Uterus (tissue), 4 donors: ENCODE results near the gene PTPRH. TPM values are rescaled to one million over a fixed set of nuclear protein-coding genes. Genes with fewer than 3 reads are reported as not detected.

Experiments used
- DNase-seq, 2 donors: peaks; one replicate each; pipeline ENCODE4 v3.0.0-alpha.2; 2019 to 2020
- H3K27ac ChIP-seq, 2 donors: fragments of 200-600 bp; sonication (generic); 1 replicate in 1 of 2; 2 replicates in 1 of 2; pipeline ENCODE4 v1.5.1; 2016 to 2018
- H3K27me3 ChIP-seq, 2 donors: fragments of 200-600 bp; sonication (generic); one replicate each; pipeline ENCODE4 v1.5.1; 2018 to 2019; ENCODE audit warnings: control low read depth in 1 of 2
- H3K36me3 ChIP-seq, 2 donors: fragments of 200-600 bp; sonication (generic); one replicate each; pipeline ENCODE4 v1.5.1; 2019; ENCODE audit warnings: control low read depth in 1 of 2
- H3K4me1 ChIP-seq, 2 donors: fragments of 200-600 bp; sonication (generic); one replicate each; pipeline ENCODE4 v1.5.1; 2018 to 2019; ENCODE audit warnings: control low read depth in 1 of 2
- H3K4me3 ChIP-seq, 2 donors: fragments of 200-600 bp; sonication (generic); 1 replicate in 1 of 2; 2 replicates in 1 of 2; pipeline ENCODE4 v1.5.1; 2018 to 2019; ENCODE audit warnings: mild to moderate bottlenecking in 1 of 2
- H3K9me3 ChIP-seq, 2 donors: fragments of 200-600 bp; sonication (generic); one replicate each; pipeline ENCODE4 v1.5.1; 2019; ENCODE audit warnings: control low read depth in 1 of 2
- CTCF ChIP-seq, 4 experiments: fragments of 200-600 bp in 2 of 4; fragments of 450-650 bp in 2 of 4; sonication (generic) in 2 of 4; IDR thresholded peaks; one replicate each; pipeline ENCODE4 v1.5.1; 2016 to 2019; ENCODE audit warnings: antibody characterized with exemption in 4 of 4, mild to moderate bottlenecking in 2 of 4, moderate library complexity in 1 of 4
- POLR2A ChIP-seq, 2 donors: fragments of 450-650 bp; IDR thresholded peaks; one replicate each; pipeline ENCODE4 v1.6.1; 2016; ENCODE audit warnings: antibody characterized with exemption in 2 of 2, mild to moderate bottlenecking in 1 of 2, moderate library complexity in 1 of 2
- intact Hi-C: fragments of 100-400 bp; cut with DNase I; formaldehyde crosslinking; loops from one replicate; pipeline ENCODE4 v1.15.1; 2023; ENCODE audit warnings: low total_unique reads
- total RNA-seq, 4 donors: library from RNA; depleted of rRNA in 3 of 4; stranded (reverse); fragments of >200 nt in 3 of 4; gene quantifications; one replicate each; pipeline versions ENCODE4 v1.1.0 to v1.2.4, GENCODE V29; 2014 to 2023
- donor health status: DM: yes; HTN: yes; CAD: no.

PTPRH gene
- total RNA-seq, 4 donors from 2014 or later, result 0.29 to 3.8 (median 3.2) TPM; not detected in 1

- no peak overlapping the region for H3K27ac ChIP-seq
- TF ChIP-seq POLR2A (IDR thresholded peaks at IDR 0.05), result peak in 1 of 2 donors; percentile 26
- no peak for TF ChIP-seq CTCF (IDR thresholded peaks at IDR 0.05)
- no peaks in the 10 kb centered on the region for H3K36me3 ChIP-seq
- H3K4me1 ChIP-seq, result no peaks in the 10 kb centered on the region
- DNase-seq, result peak; percentile 41 to 47
- peaks cover 0 to 6% of the 10 kb centered on the region in 2 donors for H3K9me3 ChIP-seq
- no peak overlapping the region for H3K4me3 ChIP-seq
- H3K27me3 ChIP-seq, result no peaks in the 10 kb centered on the region
- intact Hi-C loops, result no loop called here
Measured at GRCh38 chr19:55216461-55217198, 7.3 kb upstream of the PTPRH start.

- Histone ChIP-seq H3K4me3 (no peak overlapping the region), H3K9me3 (peaks cover 0 to 6% of the 10 kb centered on the region in 2 donors), H3K4me1 (no peaks in the 10 kb centered on the region), H3K27ac (no peak overlapping the region), H3K27me3 (no peaks in the 10 kb centered on the region), H3K36me3 (no peaks in the 10 kb centered on the region)
- DNase-seq, result no peak
- intact Hi-C loops, result no loop called here
- TF ChIP-seq CTCF (IDR thresholded peaks at IDR 0.05) (no peak), POLR2A (IDR thresholded peaks at IDR 0.05) (no peak)
Measured at GRCh38 chr19:55213547-55213946, 4.2 kb upstream of the PTPRH start.

- H3K9me3 ChIP-seq, result peaks cover 0 to 6% of the 10 kb centered on the region in 2 donors
- H3K27me3 ChIP-seq, result no peaks in the 10 kb centered on the region
- intact Hi-C loops, result no loop called here
- H3K36me3 ChIP-seq, result no peaks in the 10 kb centered on the region
- no peak overlapping the region for H3K4me3 ChIP-seq
- H3K4me1 ChIP-seq, result no peaks in the 10 kb centered on the region
- H3K27ac ChIP-seq, result no peak overlapping the region
- DNase-seq, result no peak
- TF ChIP-seq POLR2A (IDR thresholded peaks at IDR 0.05) (no peak), CTCF (IDR thresholded peaks at IDR 0.05) (no peak)
Measured at GRCh38 chr19:55212447-55212846, 3.1 kb upstream of the PTPRH start.

GRCh38 chr19:55209693-55210472, 582 bp upstream of the PTPRH start:
- intact Hi-C loops, result no loop called here
- TF ChIP-seq CTCF (IDR thresholded peaks at IDR 0.05) (no peak), POLR2A (IDR thresholded peaks at IDR 0.05) (no peak)
- Histone ChIP-seq H3K4me1 (no peaks in the 10 kb centered on the region), H3K27ac (peak overlapping the region in 1 of 2 donors; percentile 43), H3K36me3 (no peaks in the 10 kb centered on the region), H3K9me3 (peaks cover 0 to 6% of the 10 kb centered on the region in 2 donors), H3K4me3 (no peak overlapping the region), H3K27me3 (no peaks in the 10 kb centered on the region)
- DNase-seq, result peak in 1 of 2 donors; percentile 28
